AG09309 (cell line): ENCODE results near the gene SP9.

Experiments
- DNase-seq: peaks from one replicate; pipeline ENCODE4 v3.0.0-alpha.2; 2010; ENCODE audit warnings: low read depth
- H3K4me3 ChIP-seq: 2 replicates; pipeline ENCODE4 v1.5.1; 2011; ENCODE audit warnings: mild to moderate bottlenecking, low read depth, low read length, moderate library complexity; ENCODE audit not compliant: control insufficient read depth
- CTCF ChIP-seq: IDR thresholded peaks from 2 replicates; pipeline ENCODE4 v1.5.1; 2011; ENCODE audit warnings: mild to moderate bottlenecking, low read depth, low read length, inconsistent platforms; ENCODE audit not compliant: insufficient read depth, control insufficient read depth; ENCODE audit errors: missing control alignments

The SP9 gene

GRCh38 chr2:174341293-174341994, 6.7 kb downstream of the SP9 start:
- DNase-seq, result peak; percentile 37
- peak overlapping the region; percentile 30 for H3K4me3 ChIP-seq
- TF ChIP-seq CTCF, result peak; percentile 98

DNA sequence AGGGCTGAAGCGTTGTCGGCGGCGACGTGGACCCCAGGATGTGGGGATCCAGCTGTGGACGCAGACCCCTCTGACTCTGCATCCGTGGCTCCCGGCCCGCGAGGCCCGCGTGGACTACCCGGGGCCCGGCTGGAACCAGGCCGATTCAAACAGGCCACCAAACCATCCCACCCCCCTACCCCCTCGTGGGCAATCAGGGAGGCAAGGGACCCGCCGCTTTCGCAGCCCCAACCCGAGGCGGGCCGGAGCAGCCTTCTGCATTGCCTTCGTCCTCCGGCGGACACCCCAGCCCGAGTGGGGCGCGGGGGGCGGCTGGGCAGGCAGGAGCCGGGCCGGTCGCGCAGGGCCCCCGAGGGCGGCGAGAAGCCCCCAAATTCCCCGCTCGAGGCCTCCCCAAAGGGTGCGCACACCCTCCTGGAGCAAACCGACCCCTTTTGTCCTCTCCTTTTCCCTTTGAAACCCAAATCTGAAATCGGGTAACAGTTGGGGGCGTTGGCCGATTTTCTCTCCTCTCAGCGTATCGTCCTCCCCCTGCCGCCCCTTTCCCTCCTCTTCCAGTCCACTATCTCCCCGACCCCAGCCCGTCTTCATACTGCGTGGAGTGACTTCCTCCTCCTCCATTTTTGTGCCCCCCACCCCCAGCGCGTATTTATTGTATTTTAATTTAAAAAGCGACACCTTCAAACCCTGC, 7.4 kb downstream of the SP9 start:
- DNase-seq, result no peak
- no peak for TF ChIP-seq CTCF
- H3K4me3 ChIP-seq, result peak overlapping the region; percentile 30

GRCh38 chr2:174342686-174343342, 8.1 kb downstream of the SP9 start:
- TF ChIP-seq CTCF, result no peak
- DNase-seq, result no peak
- H3K4me3 ChIP-seq, result peak overlapping the region; percentile 30

DNA sequence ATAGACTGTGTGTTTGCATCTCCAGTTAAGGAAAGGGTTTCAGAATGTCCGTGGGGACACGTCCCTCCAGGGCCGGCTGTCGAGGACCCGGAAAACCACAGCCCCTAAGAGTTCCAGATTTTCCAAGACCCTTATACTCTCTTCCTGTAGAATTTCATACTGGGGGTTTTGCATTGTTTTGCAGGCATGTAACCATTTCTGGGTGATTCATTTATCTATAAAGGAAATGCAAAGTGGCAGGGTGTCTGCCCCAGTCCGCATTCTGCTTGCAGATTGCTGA, 8.5 kb downstream of the SP9 start:
- DNase-seq, result no peak
- H3K4me3 ChIP-seq, result no peak overlapping the region
- no peak for TF ChIP-seq CTCF

GRCh38 chr2:174343623-174344455, 9.1 kb downstream of the SP9 start:
- TF ChIP-seq CTCF, result no peak
- no peak for DNase-seq
- no peak overlapping the region; the same call in 1 of the 2 replicates for H3K4me3 ChIP-seq

DNA sequence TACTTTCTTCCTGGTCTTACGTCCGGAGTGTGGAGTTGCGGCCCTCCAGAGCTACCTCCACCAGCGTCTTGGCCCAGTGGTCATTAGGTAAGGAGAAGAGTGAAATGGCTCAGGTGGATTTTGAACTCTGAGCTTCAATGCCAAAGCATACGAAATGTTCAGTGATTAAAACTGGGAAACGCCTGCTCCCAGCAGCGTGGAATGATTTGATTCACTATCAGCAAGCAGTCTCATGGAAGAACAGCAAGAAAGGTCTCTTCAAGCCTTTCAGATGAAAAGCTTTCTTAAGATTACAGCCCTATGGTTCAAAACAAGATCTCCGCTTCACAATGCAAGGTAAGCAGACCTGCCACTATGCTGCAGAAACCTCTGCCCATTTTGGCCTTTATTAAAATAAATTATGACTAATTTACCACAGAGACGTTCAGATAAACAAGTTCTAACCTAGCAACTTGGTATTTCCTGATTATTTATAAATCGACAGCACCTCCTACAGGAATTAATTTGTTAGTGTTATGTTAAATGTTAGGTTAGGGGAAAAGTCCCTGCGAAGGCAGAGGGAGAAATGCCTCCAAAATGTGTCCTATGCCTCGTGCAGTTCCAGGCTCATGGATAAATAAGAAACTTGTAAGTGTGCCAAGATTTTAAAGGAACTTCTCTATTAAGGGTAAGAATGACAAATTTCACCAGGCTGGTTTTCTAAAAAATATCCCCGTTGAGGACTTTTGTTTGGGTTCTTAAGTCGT, 10.1 kb downstream of the SP9 start:
- peak; percentile 38 for TF ChIP-seq CTCF
- DNase-seq, result no peak

More for the DNA sequence above, 10.1 kb downstream of the SP9 start:
- no peak overlapping the region for H3K4me3 ChIP-seq
